WERI-Rb-1 (cell line): ENCODE data around the gene PVR.

Experiments
- DNase-seq: peaks from one replicate; pipeline ENCODE4 v3.0.0-alpha.2; 2020
- H3K27ac ChIP-seq: fragments of 250-450 bp; sonication (Bioruptor Pico); 2 replicates; pipeline ENCODE4 v1.5.1; 2020; ENCODE audit warnings: mild to moderate bottlenecking, moderate library complexity
- H3K27me3 ChIP-seq: fragments of 250-450 bp; sonication (Bioruptor Pico); 2 replicates; pipeline ENCODE4 v1.5.1; 2021; ENCODE audit warnings: mild to moderate bottlenecking, low read depth, moderate library complexity; ENCODE audit not compliant: insufficient read depth, severe bottlenecking
- H3K36me3 ChIP-seq: fragments of 250-450 bp; sonication (Bioruptor Pico); 2 replicates; pipeline ENCODE4 v1.5.1; 2020; ENCODE audit warnings: mild to moderate bottlenecking, moderate library complexity
- H3K4me3 ChIP-seq: 2 replicates; pipeline ENCODE4 v1.5.1; 2011; ENCODE audit warnings: low read depth, mild to moderate bottlenecking, control low read depth, low read length
- H3K9me3 ChIP-seq: fragments of 250-450 bp; sonication (Bioruptor Pico); 2 replicates; pipeline ENCODE4 v1.5.1; 2021; ENCODE audit warnings: mild to moderate bottlenecking, moderate library complexity; ENCODE audit not compliant: severe bottlenecking
- CTCF ChIP-seq: IDR thresholded peaks from 2 replicates; pipeline ENCODE4 v1.5.1; 2011; ENCODE audit warnings: low read depth, mild to moderate bottlenecking, control low read depth, inconsistent platforms, low read length

PVR gene

GRCh38 chr19:44600466-44600865 is 43.2 kb upstream of the PVR start:
- no peak for TF ChIP-seq CTCF
- Histone ChIP-seq H3K36me3 (no peaks in the 10 kb centered on the region), H3K4me3 (no peak overlapping the region), H3K9me3 (peaks cover 5% of the 10 kb centered on the region), H3K27me3 (peaks cover 2% of the 10 kb centered on the region), H3K27ac (no peak overlapping the region)
- no peak for DNase-seq

- Histone ChIP-seq H3K27ac (no peak overlapping the region), H3K27me3 (peaks cover 2% of the 10 kb centered on the region), H3K36me3 (no peaks in the 10 kb centered on the region), H3K9me3 (peaks cover 5% of the 10 kb centered on the region), H3K4me3 (no peak overlapping the region)
- no peak for TF ChIP-seq CTCF
- no peak for DNase-seq
Measured at GRCh38 chr19:44602081-44602480, 41.6 kb upstream of the PVR start.

- Histone ChIP-seq H3K9me3 (peaks cover 1% of the 10 kb centered on the region), H3K36me3 (no peaks in the 10 kb centered on the region), H3K27ac (no peak overlapping the region), H3K4me3 (no peak overlapping the region), H3K27me3 (peaks cover 2% of the 10 kb centered on the region)
- DNase-seq, result no peak
- TF ChIP-seq CTCF, result no peak
Measured at GRCh38 chr19:44603201-44603945, 40.3 kb upstream of the PVR start.

- Histone ChIP-seq H3K27me3 (peaks cover 2% of the 10 kb centered on the region), H3K36me3 (no peaks in the 10 kb centered on the region), H3K27ac (no peak overlapping the region), H3K9me3 (no peaks in the 10 kb centered on the region), H3K4me3 (no peak overlapping the region)
- TF ChIP-seq CTCF, result no peak
- DNase-seq, result no peak
Measured at GRCh38 chr19:44604241-44604640, 39.5 kb upstream of the PVR start.

GRCh38 chr19:44605547-44605946 is 38.2 kb upstream of the PVR start:
- no peak for DNase-seq
- Histone ChIP-seq H3K27ac (no peak overlapping the region), H3K9me3 (no peaks in the 10 kb centered on the region), H3K27me3 (no peaks in the 10 kb centered on the region), H3K36me3 (no peaks in the 10 kb centered on the region), H3K4me3 (no peak overlapping the region)
- no peak for TF ChIP-seq CTCF

GRCh38 chr19:44607049-44607448 is 36.7 kb upstream of the PVR start:
- no peak for DNase-seq

More at GRCh38 chr19:44607049-44607448, 36.7 kb upstream of the PVR start:
- Histone ChIP-seq H3K27me3 (no peaks in the 10 kb centered on the region), H3K27ac (no peak overlapping the region), H3K4me3 (no peak overlapping the region), H3K36me3 (no peaks in the 10 kb centered on the region), H3K9me3 (no peaks in the 10 kb centered on the region)
- no peak for TF ChIP-seq CTCF
